K562 (cell line): ENCODE results near the gene USP32. TPM values are rescaled to one million over a fixed set of nuclear protein-coding genes. Genes with fewer than 3 reads are reported as not detected.
A peak's percentile ranks its signal among the peaks of the same experiment; 100 is the strongest.

Experiments
- CBFA2T3 ChIP-seq: fragments of 450-650 bp; IDR thresholded peaks from 2 replicates; pipeline ENCODE4 v1.6.1; 2017
- CBX3 ChIP-seq, 2 experiments: IDR thresholded peaks; 1 replicate in 1 of 2; 2 replicates in 1 of 2; pipeline ENCODE4 v1.6.1; 2012; ENCODE audit warnings: inconsistent platforms in 2 of 2, low read length in 2 of 2, borderline replicate concordance in 1 of 2, control low read depth in 1 of 2
- CSDE1 ChIP-seq, 2 experiments: fragments of 450-650 bp; IDR thresholded peaks; 2 replicates each; pipeline ENCODE4 v1.6.1; 2016; ENCODE audit warnings: mild to moderate bottlenecking in 1 of 2
- DEAF1 ChIP-seq: fragments of 450-650 bp; formaldehyde crosslinking; IDR thresholded peaks from 2 replicates; pipeline ENCODE4 v1.4.0; 2020; ENCODE audit warnings: mild to moderate bottlenecking, moderate library complexity
- ETV6 ChIP-seq, 3 experiments: fragments of 150-350 bp in 1 of 3; sonication (generic) in 1 of 3; formaldehyde crosslinking in 1 of 3; IDR thresholded peaks; 2 replicates each; pipeline versions ENCODE4 v1.6.1 to v1.8.0; 2014 to 2022; ENCODE audit warnings: borderline replicate concordance in 2 of 3, low read depth in 2 of 3, antibody characterized with exemption in 1 of 3, low read length in 1 of 3, mild to moderate bottlenecking in 1 of 3, missing genetic modification reagents in 1 of 3
- MAZ ChIP-seq, 2 experiments: fragments of 450-650 bp in 1 of 2; sonication (generic) in 1 of 2; formaldehyde crosslinking; IDR thresholded peaks in 1 of 2; conservative IDR thresholded peaks in 1 of 2; 2 replicates each; pipeline versions ENCODE4 v1.4.0 to v1.5.0; 2020; ENCODE audit warnings: mild to moderate bottlenecking in 1 of 2, missing genetic modification reagents in 1 of 2
- POLR2AphosphoS5 ChIP-seq: IDR thresholded peaks from 2 replicates; pipeline ENCODE4 v1.6.1; 2011; ENCODE audit warnings: mild to moderate bottlenecking, low read depth, low read length, moderate library complexity; ENCODE audit not compliant: control insufficient read depth, insufficient read depth
- POLR2H ChIP-seq: IDR thresholded peaks from 2 replicates; pipeline ENCODE4 v1.6.1; 2016; ENCODE audit warnings: missing genetic modification characterization, low read depth, mild to moderate bottlenecking, control low read depth, missing compliant biosample characterization, moderate library complexity
- RFX7 ChIP-seq: fragments of 250-450 bp; sonication (Bioruptor Pico); IDR thresholded peaks from 2 replicates; pipeline ENCODE4 v1.5.1; 2021; ENCODE audit warnings: mild to moderate bottlenecking
- SNIP1 ChIP-seq: fragments of 450-650 bp; IDR thresholded peaks from 2 replicates; pipeline ENCODE4 v1.7.1; 2017; ENCODE audit warnings: low read depth, mild to moderate bottlenecking
- TFAP4 ChIP-seq: sonication (generic); formaldehyde crosslinking; IDR thresholded peaks from 2 replicates; pipeline ENCODE4 v1.8.0; 2022; ENCODE audit warnings: missing genetic modification reagents, mild to moderate bottlenecking, moderate library complexity, borderline replicate concordance
- XRCC5 ChIP-seq: fragments of 200-400 bp; formaldehyde crosslinking; IDR thresholded peaks from 2 replicates; pipeline ENCODE4 v1.6.1; 2017; ENCODE audit warnings: low read depth, mild to moderate bottlenecking, low read length
- ZBTB34 ChIP-seq: fragments of 250-450 bp; sonication (Bioruptor Pico); IDR thresholded peaks from 2 replicates; pipeline ENCODE4 v1.8.0; 2021; ENCODE audit warnings: mild to moderate bottlenecking, moderate library complexity
- ZNF12 ChIP-seq: sonication (generic); formaldehyde crosslinking; IDR thresholded peaks from 2 replicates; pipeline ENCODE4 v1.4.0; 2020; ENCODE audit warnings: mild to moderate bottlenecking, missing genetic modification reagents
- ZNF395 ChIP-seq: fragments of 200-800 bp; sonication (Bioruptor generic); IDR thresholded peaks from 2 replicates; pipeline ENCODE4 v1.6.1; 2017; ENCODE audit warnings: missing genetic modification characterization, missing compliant biosample characterization
- ZNF518B ChIP-seq: fragments of 250-450 bp; sonication (Bioruptor Pico); IDR thresholded peaks from 2 replicates; pipeline ENCODE4 v1.5.0; 2021; ENCODE audit warnings: mild to moderate bottlenecking, moderate library complexity
- ZNF707 ChIP-seq: fragments of 250-450 bp; sonication (Bioruptor Pico); conservative IDR thresholded peaks from 2 replicates; pipeline ENCODE4 v1.8.0; 2022; ENCODE audit warnings: inconsistent platforms, mild to moderate bottlenecking, moderate library complexity
- polyA plus RNA-seq, 8 experiments: library from polyadenylated mRNA; depleted of rRNA in 4 of 8; stranded (reverse) in 5 of 8; unstranded in 3 of 8; fragments of >200 nt; fragmentation: Nextera tagmentation in 2 of 8; fragmentation: Illumina TruSeq in 1 of 8; extraction: Ambion mirVana in 2 of 8; extraction: Trizol in 1 of 8; gene quantifications; 2 replicates each; pipeline versions ENCODE4 v1.2.1 to v1.2.3, GENCODE V29; 2011 to 2014; ENCODE audit warnings: inconsistent platforms in 1 of 8, missing spikeins in 1 of 8
- total RNA-seq, 7 experiments: library from RNA; depleted of rRNA in 6 of 7; stranded (reverse); fragments of >200 nt in 6 of 7; fragmentation: Illumina TruSeq in 2 of 7; extraction: Trizol in 2 of 7; gene quantifications; 2 replicates each; pipeline versions ENCODE4 v1.2.1 to v1.2.3, GENCODE V29; 2011 to 2021; ENCODE audit warnings: low replicate concordance in 1 of 7

The USP32 gene
- total and polyA plus RNA-seq, 9 of the 15 experiments (the other 6 are each of a cell fraction or from before 2014, with no cell fraction given): 18.0 to 69.3 (median 47.1) TPM

GRCh38 chr17:60142872-60143499 lies 248.9 kb downstream of the USP32 start (continued):
- TF ChIP-seq ZNF12 (CRISPR knock-in tag) (no peak), XRCC5 (0 out of 2 replicates have a peak, but pooled peaks have one; percentile 38), ZNF395 (CRISPR knock-in tag) (no peak), POLR2AphosphoS5 (no peak), POLR2H (tag) (no peak), DEAF1 (CRISPR knock-in tag) (peak; percentile 74), MAZ (CRISPR knock-in tag; conservative IDR thresholded peaks at IDR 0.05 in 1 of 2, IDR thresholded peaks at IDR 0.05 in 1 of 2) (no peak), ZNF518B (CRISPR knock-in tag) (no peak), ZBTB34 (CRISPR knock-in tag) (no peak), SNIP1 (no peak), CSDE1 (IDR thresholded peaks at IDR 0.05) (no peak), ETV6 (IDR thresholded peaks at IDR 0.05; ENCODE audit: borderline replicate concordance in 1 of 2, low read depth in 2 of 2, low read length in 1 of 2) (no peak), ETV6 (CRISPR knock-in tag; IDR thresholded peaks at IDR 0.05; ENCODE audit: borderline replicate concordance) (no peak), CBFA2T3 (no peak), TFAP4 (0 out of 2 replicates have a peak, but pooled peaks have one; percentile 42), ZNF707 (CRISPR knock-in tag) (no peak), CBX3 (IDR thresholded peaks at IDR 0.05; ENCODE audit: borderline replicate concordance in 1 of 2, low read length in 2 of 2) (no peak), RFX7 (CRISPR knock-in tag) (no peak)
